GM19240 (cell line): ENCODE measurements around the gene GNG2.

Experiments
- DNase-seq: peaks from one replicate; pipeline ENCODE4 v3.0.0; 2011; ENCODE audit warnings: low spot score; ENCODE audit not compliant: insufficient read length

Gene GNG2

GRCh38 chr14:51855234-51855633 lies 5.2 kb upstream of the GNG2 start:
- DNase-seq, result no peak

GRCh38 chr14:51856792-51857296 lies 3.6 kb upstream of the GNG2 start:
- DNase-seq, result no peak

- no peak for DNase-seq
These were observed 1.3 kb upstream of the GNG2 start for GRCh38 chr14:51859131-51859530.

- no peak for DNase-seq
These were observed 550 bp downstream of the GNG2 start for GRCh38 chr14:51860825-51861499.

GRCh38 chr14:51862176-51862796 lies 1.9 kb downstream of the GNG2 start:
- DNase-seq, result no peak

- DNase-seq, result no peak
These were observed 2.4 kb downstream of the GNG2 start for GRCh38 chr14:51862860-51863259.

GRCh38 chr14:51865953-51866747 lies 5.7 kb downstream of the GNG2 start:
- DNase-seq, result no peak

- DNase-seq, result no peak
These were observed 7.3 kb downstream of the GNG2 start for GRCh38 chr14:51867741-51868140.

GRCh38 chr14:51868405-51868804 lies 8.0 kb downstream of the GNG2 start:
- DNase-seq, result no peak

GRCh38 chr14:51869411-51870100 lies 9.1 kb downstream of the GNG2 start:
- no peak for DNase-seq

- DNase-seq, result no peak
These were observed 10.2 kb downstream of the GNG2 start for GRCh38 chr14:51870606-51871005.

- DNase-seq, result no peak
These were observed 11.4 kb downstream of the GNG2 start for GRCh38 chr14:51871846-51872245.

GRCh38 chr14:51872396-51872795 lies 12.0 kb downstream of the GNG2 start:
- DNase-seq, result no peak

GRCh38 chr14:51873221-51873893 lies 12.9 kb downstream of the GNG2 start:
- DNase-seq, result no peak

GRCh38 chr14:51877810-51878209 lies 17.4 kb downstream of the GNG2 start:
- no peak for DNase-seq

GRCh38 chr14:51879170-51879569 lies 18.8 kb downstream of the GNG2 start:
- no peak for DNase-seq

- no peak for DNase-seq
These were observed 20.6 kb downstream of the GNG2 start for GRCh38 chr14:51880835-51881580.

GRCh38 chr14:51881636-51882035 lies 21.2 kb downstream of the GNG2 start:
- no peak for DNase-seq

GRCh38 chr14:51883232-51883631 lies 22.8 kb downstream of the GNG2 start:
- DNase-seq, result no peak
